IMR-90 (cell line): Measurements from ENCODE around the gene ARL14EPL. TPM values are rescaled to one million over a fixed set of nuclear protein-coding genes. Genes with fewer than 3 reads are reported as not detected.

Experiments
- ATAC-seq: fragments of 200-7000 bp; cut with Tn5 transposase; 2 replicates; pipeline ENCODE4 v1.9.1; 2020; ENCODE audit warnings: low read depth, mild to moderate bottlenecking, moderate library complexity
- BruUV-seq: library from RNA; stranded (reverse); fragments of 400-500 nt; replicated peaks from 2 replicates; lab custom pipeline; 2021; lab: Mats Ljungman, UMichigan
- CTCF ChIA-PET: fragments of 300-600 bp; formaldehyde crosslinking; extraction: SDS; loops from one replicate; lab custom pipeline; 2021; ENCODE audit warnings: antibody characterized with exemption; lab: Yijun Ruan, JAX
- POLR2A ChIA-PET: fragments of 300-600 bp; sonication (Branson Sonifier 250); formaldehyde crosslinking; loops from one replicate; lab custom pipeline; 2022; ENCODE audit warnings: antibody characterized with exemption; ENCODE audit not compliant: unreplicated experiment; lab: Charles Lee
- DNase-seq: peaks from one replicate; pipeline ENCODE4 v3.0.0; 2013
- H2AFZ ChIP-seq: replicated peaks from 2 replicates; pipeline ENCODE3; 2013; ENCODE audit warnings: low read length, mild to moderate bottlenecking; ENCODE audit not compliant: poor library complexity
- H2AK5ac ChIP-seq: 2 replicates; pipeline ENCODE4 v1.6.1; 2013; ENCODE audit warnings: low read depth, low read length, inconsistent platforms
- H2AK9ac ChIP-seq: replicated peaks from 2 replicates; pipeline ENCODE3; 2013; ENCODE audit warnings: mild to moderate bottlenecking, low read depth, low read length, moderate library complexity; ENCODE audit not compliant: poor library complexity
- H2BK120ac ChIP-seq: 2 replicates; pipeline ENCODE4 v1.6.1; 2013; ENCODE audit warnings: low read depth, low read length, inconsistent platforms
- H2BK15ac ChIP-seq: 3 replicates; pipeline ENCODE4 v1.6.1; 2013; ENCODE audit warnings: low read depth, low read length, inconsistent platforms
- H2BK20ac ChIP-seq: 2 replicates; pipeline ENCODE4 v1.6.1; 2013; ENCODE audit warnings: low read depth, mild to moderate bottlenecking, inconsistent platforms, low read length, moderate library complexity
- H2BK5ac ChIP-seq: 2 replicates; pipeline ENCODE4 v1.6.1; 2013; ENCODE audit warnings: mild to moderate bottlenecking, low read depth, low read length, inconsistent platforms; ENCODE audit not compliant: poor library complexity, severe bottlenecking
- H3K14ac ChIP-seq: replicated peaks from 2 replicates; pipeline ENCODE4 v1.6.1; 2013; ENCODE audit warnings: low read depth, low read length, inconsistent platforms
- H3K18ac ChIP-seq: 2 replicates; pipeline ENCODE4 v1.6.1; 2013; ENCODE audit warnings: low read depth, low read length, control low read depth
- H3K23ac ChIP-seq: 2 replicates; pipeline ENCODE4 v1.6.1; 2013; ENCODE audit warnings: low read depth, low read length, inconsistent platforms
- H3K27ac ChIP-seq: 2 replicates; pipeline ENCODE4 v1.5.1; 2013; ENCODE audit warnings: mild to moderate bottlenecking, control low read depth, low read length; ENCODE audit not compliant: insufficient read depth
- H3K27me3 ChIP-seq: 2 replicates; pipeline ENCODE4 v1.6.1; 2013; ENCODE audit warnings: low read length; ENCODE audit not compliant: control insufficient read depth, insufficient read depth
- H3K36me3 ChIP-seq: 2 replicates; pipeline ENCODE4 v1.6.1; 2013; ENCODE audit warnings: low read length, mixed read lengths; ENCODE audit not compliant: control insufficient read depth, insufficient read depth
- H3K4ac ChIP-seq: 2 replicates; pipeline ENCODE4 v1.6.1; 2013; ENCODE audit warnings: low read depth, low read length, inconsistent platforms
- H3K4me1 ChIP-seq: 2 replicates; pipeline ENCODE4 v1.6.1; 2013; ENCODE audit warnings: low read length, mixed read lengths; ENCODE audit not compliant: control insufficient read depth, insufficient read depth
- H3K4me2 ChIP-seq: 2 replicates; pipeline ENCODE4 v1.6.1; 2013; ENCODE audit warnings: low read depth, mild to moderate bottlenecking, control low read depth, low read length, moderate library complexity
- H3K4me3 ChIP-seq: 2 replicates; pipeline ENCODE4 v1.5.1; 2013; ENCODE audit warnings: low read depth, mild to moderate bottlenecking, control low read depth, low read length, moderate library complexity; ENCODE audit not compliant: insufficient read depth
- H3K56ac ChIP-seq: 2 replicates; pipeline ENCODE4 v1.6.1; 2013; ENCODE audit warnings: low read length, inconsistent platforms; ENCODE audit not compliant: insufficient read depth; ENCODE audit errors: extremely low read depth
- H3K79me1 ChIP-seq, 2 experiments: 2 replicates each; pipeline ENCODE4 v1.6.1; 2013; ENCODE audit warnings: low read length in 2 of 2, inconsistent platforms in 1 of 2, low read depth in 1 of 2
- H3K9ac ChIP-seq: 2 replicates; pipeline ENCODE4 v1.6.1; 2013; ENCODE audit warnings: low read depth, low read length, control low read depth
- H3K9me1 ChIP-seq: 2 replicates; pipeline ENCODE4 v1.6.1; 2013; ENCODE audit warnings: low read length, inconsistent platforms; ENCODE audit not compliant: insufficient read depth
- H3K9me3 ChIP-seq: 2 replicates; pipeline ENCODE4 v1.6.1; 2013; ENCODE audit warnings: low read length; ENCODE audit not compliant: control insufficient read depth, insufficient read depth
- H4K20me1 ChIP-seq: 2 replicates; pipeline ENCODE4 v1.6.1; 2013; ENCODE audit warnings: low read length, inconsistent platforms; ENCODE audit not compliant: insufficient read depth
- H4K5ac ChIP-seq: 2 replicates; pipeline ENCODE4 v1.6.1; 2013; ENCODE audit warnings: mild to moderate bottlenecking, low read depth, low read length, control low read depth
- H4K8ac ChIP-seq, 2 experiments: 2 replicates each; pipeline ENCODE4 v1.6.1; 2013; ENCODE audit warnings: low read depth in 2 of 2, low read length in 2 of 2, control low read depth in 1 of 2, inconsistent platforms in 1 of 2
- H4K91ac ChIP-seq: 2 replicates; pipeline ENCODE4 v1.6.1; 2013; ENCODE audit warnings: low read depth, low read length, inconsistent platforms; ENCODE audit not compliant: insufficient read depth
- BHLHE40 ChIP-seq: fragments of 150-350 bp; IDR thresholded peaks from 2 replicates; pipeline ENCODE4 v1.6.1; 2016; ENCODE audit warnings: mild to moderate bottlenecking, low read depth, low read length
- MAZ ChIP-seq: IDR thresholded peaks from 2 replicates; pipeline ENCODE4 v1.6.1; 2012; ENCODE audit warnings: low read depth, mild to moderate bottlenecking, low read length, improper control_type of control experiment, moderate library complexity, borderline replicate concordance
- NFE2L2 ChIP-seq: fragments of 150-350 bp; IDR thresholded peaks from 2 replicates; pipeline ENCODE4 v1.6.1; 2016; ENCODE audit warnings: low read depth, mild to moderate bottlenecking, low read length
- POLR2A ChIP-seq: IDR thresholded peaks from 2 replicates; pipeline ENCODE4 v1.6.1; 2012; ENCODE audit warnings: mild to moderate bottlenecking, low read depth, low read length
- RAD21 ChIP-seq: IDR thresholded peaks from 2 replicates; pipeline ENCODE4 v1.6.1; 2012; ENCODE audit warnings: low read length, improper control_type of control experiment
- RFX5 ChIP-seq: IDR thresholded peaks from 2 replicates; pipeline ENCODE4 v1.8.0; 2012; ENCODE audit warnings: low read depth, mild to moderate bottlenecking, low read length, moderate library complexity
- SMC3 ChIP-seq: fragments of 150-350 bp; IDR thresholded peaks from 2 replicates; pipeline ENCODE4 v1.6.1; 2016; ENCODE audit warnings: low read depth, mild to moderate bottlenecking, antibody characterized with exemption, low read length, moderate library complexity
- WGBS, 2 experiments: methylation state at CpG; one replicate each; pipeline versions ENCODE4 v1.1.5 to v1.1.7; 2013; ENCODE audit warnings: missing lambda C conversion rate in 2 of 2; ENCODE audit not compliant: insufficient read length in 1 of 2; ENCODE audit errors: extremely low coverage in 2 of 2; 5-methylcytosine and 5-hydroxymethylcytosine counted together
- dilution Hi-C: fragments of 300-500 bp; cut with HindIII; formaldehyde crosslinking; loops from one replicate; pipeline ENCODE4 v1.14.3; 2018; ENCODE audit warnings: low sequenced_read_pairs; ENCODE audit not compliant: unreplicated experiment
- in situ Hi-C: fragments of 300-500 bp; cut with MboI; formaldehyde crosslinking; loops from 3 replicates; pipeline ENCODE4 v1.14.3; 2019; ENCODE audit warnings: low sequenced_read_pairs, inconsistent platforms, mixed read lengths
- intact Hi-C: fragments of 100-400 bp; cut with micrococcal nuclease; formaldehyde crosslinking; loops from 2 replicates; pipeline ENCODE4 v1.10.0; 2022
- polyA plus RNA-seq, 3 experiments: library from polyadenylated mRNA; depleted of rRNA; stranded (reverse); fragments of >200 nt; gene quantifications; 2 replicates each; pipeline ENCODE4 v1.2.3, GENCODE V29; 2012; ENCODE audit warnings: low replicate concordance in 1 of 3
- total RNA-seq: library from RNA; depleted of rRNA; stranded (reverse); fragments of >200 nt; gene quantifications from 2 replicates; pipeline ENCODE4 v1.2.3, GENCODE V29; 2012
- TF ChIP-seq, protein P1 (sequence below): fragments of 150-350 bp; IDR thresholded peaks from 2 replicates; pipeline ENCODE4 v1.6.1; 2017; ENCODE audit warnings: mild to moderate bottlenecking, antibody characterized with exemption, low read length, low read depth
- TF ChIP-seq, protein P2 (sequence below): conservative IDR thresholded peaks from 2 replicates; pipeline ENCODE4 v1.5.1; 2012; ENCODE audit warnings: mild to moderate bottlenecking, low read depth, low read length, improper control_type of control experiment

Gene ARL14EPL
- total and polyA plus RNA-seq, 2 of the 4 experiments (the other 2 are of a cell fraction), result not detected

DNA sequence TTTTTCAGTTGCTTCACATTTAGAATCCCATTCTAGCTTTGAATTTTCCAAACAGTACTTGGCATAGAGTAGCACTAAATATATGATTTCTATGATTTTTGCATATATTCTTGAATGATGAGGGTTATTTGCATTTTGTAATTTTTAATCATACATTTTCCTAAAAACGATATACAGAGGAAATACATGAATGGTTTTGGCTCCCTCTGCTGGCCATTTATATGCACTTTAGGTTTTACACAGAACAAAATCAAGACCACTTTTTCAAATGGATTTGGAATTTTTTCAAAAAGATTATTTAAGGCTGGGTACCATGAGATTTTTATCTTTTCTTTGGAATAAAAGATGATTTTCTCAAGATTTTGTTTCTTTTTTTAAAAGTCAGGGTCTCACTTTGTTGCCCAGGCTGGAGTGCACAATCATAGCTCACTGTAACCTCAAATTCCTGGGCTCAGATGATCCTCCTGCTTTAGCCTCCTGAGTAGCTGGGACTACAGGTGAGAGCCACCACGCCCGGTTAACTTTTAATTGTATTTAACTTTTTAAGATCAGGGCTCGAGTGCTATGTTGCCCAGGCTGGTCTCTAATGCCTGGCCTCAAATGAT, 35.9 kb downstream of the ARL14EPL start:
- H3K56ac ChIP-seq, result no peak overlapping the region
- H3K27ac ChIP-seq, result no peak overlapping the region
- no peak overlapping the region for H2BK15ac ChIP-seq
- no peak overlapping the region for H2BK5ac ChIP-seq
- no peaks in the 10 kb centered on the region for H3K4me1 ChIP-seq
- peak; percentile 66 for ATAC-seq
- H4K91ac ChIP-seq, result no peak overlapping the region
- no peaks in the 10 kb centered on the region for H4K20me1 ChIP-seq
- H3K9me1 ChIP-seq, result no peaks in the 10 kb centered on the region
- H2AK5ac ChIP-seq, result no peak overlapping the region
- no TSS peak for BruUV-seq
- H3K4me2 ChIP-seq, result no peak overlapping the region
- no peaks in the 10 kb centered on the region for H3K79me1 ChIP-seq
- CTCF ChIA-PET, result interaction anchor here (0.6 to 1.8 kb wide), 5 partner anchors 15 to 433 kb away, joined by 3 to 9 read pairs (median 4); no protein-coding TSS in a partner anchor
- no peak overlapping the region for H3K14ac ChIP-seq
- no peak overlapping the region for H3K4ac ChIP-seq
- no peak overlapping the region for H2AFZ ChIP-seq
- dilution Hi-C loops, result no loop called here
- POLR2A ChIA-PET, result no interaction called here
- H2BK20ac ChIP-seq, result no peak overlapping the region
- peaks cover 3% of the 10 kb centered on the region; the same call in 1 of the 2 replicates for H3K27me3 ChIP-seq
- H3K4me3 ChIP-seq, result no peak overlapping the region
- no peaks in the 10 kb centered on the region for H3K9me3 ChIP-seq
- no peak overlapping the region for H4K8ac ChIP-seq
- no CpG with 5 or more reads among the region's 4 CpGs for WGBS, 2 experiments
- H4K5ac ChIP-seq, result no peak overlapping the region
- H3K18ac ChIP-seq, result no peak overlapping the region
- DNase-seq, result peak; percentile 72
- H3K23ac ChIP-seq, result no peak overlapping the region
- TF ChIP-seq RAD21, result peak; percentile 82
- TF ChIP-seq RFX5, result no peak
- TF ChIP-seq, protein P1, sequence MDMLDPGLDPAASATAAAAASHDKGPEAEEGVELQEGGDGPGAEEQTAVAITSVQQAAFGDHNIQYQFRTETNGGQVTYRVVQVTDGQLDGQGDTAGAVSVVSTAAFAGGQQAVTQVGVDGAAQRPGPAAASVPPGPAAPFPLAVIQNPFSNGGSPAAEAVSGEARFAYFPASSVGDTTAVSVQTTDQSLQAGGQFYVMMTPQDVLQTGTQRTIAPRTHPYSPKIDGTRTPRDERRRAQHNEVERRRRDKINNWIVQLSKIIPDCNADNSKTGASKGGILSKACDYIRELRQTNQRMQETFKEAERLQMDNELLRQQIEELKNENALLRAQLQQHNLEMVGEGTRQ, result no peak
- TF ChIP-seq MAZ, result no peak
- TF ChIP-seq, protein P2, sequence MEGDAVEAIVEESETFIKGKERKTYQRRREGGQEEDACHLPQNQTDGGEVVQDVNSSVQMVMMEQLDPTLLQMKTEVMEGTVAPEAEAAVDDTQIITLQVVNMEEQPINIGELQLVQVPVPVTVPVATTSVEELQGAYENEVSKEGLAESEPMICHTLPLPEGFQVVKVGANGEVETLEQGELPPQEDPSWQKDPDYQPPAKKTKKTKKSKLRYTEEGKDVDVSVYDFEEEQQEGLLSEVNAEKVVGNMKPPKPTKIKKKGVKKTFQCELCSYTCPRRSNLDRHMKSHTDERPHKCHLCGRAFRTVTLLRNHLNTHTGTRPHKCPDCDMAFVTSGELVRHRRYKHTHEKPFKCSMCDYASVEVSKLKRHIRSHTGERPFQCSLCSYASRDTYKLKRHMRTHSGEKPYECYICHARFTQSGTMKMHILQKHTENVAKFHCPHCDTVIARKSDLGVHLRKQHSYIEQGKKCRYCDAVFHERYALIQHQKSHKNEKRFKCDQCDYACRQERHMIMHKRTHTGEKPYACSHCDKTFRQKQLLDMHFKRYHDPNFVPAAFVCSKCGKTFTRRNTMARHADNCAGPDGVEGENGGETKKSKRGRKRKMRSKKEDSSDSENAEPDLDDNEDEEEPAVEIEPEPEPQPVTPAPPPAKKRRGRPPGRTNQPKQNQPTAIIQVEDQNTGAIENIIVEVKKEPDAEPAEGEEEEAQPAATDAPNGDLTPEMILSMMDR, result peak; percentile 87
- TF ChIP-seq POLR2A, result no peak
- no peak for TF ChIP-seq NFE2L2
- no peak for TF ChIP-seq BHLHE40
- peak; percentile 86 for TF ChIP-seq SMC3
- no peaks in the 10 kb centered on the region for H3K36me3 ChIP-seq
- in situ Hi-C loops, result loop anchor here (5.0 to 25.0 kb wide), 2 partner anchors 176 to 756 kb away; no protein-coding TSS in a partner anchor
- H3K9ac ChIP-seq, result no peak overlapping the region
- no peak overlapping the region for H2BK120ac ChIP-seq
- H2AK9ac ChIP-seq, result no peak overlapping the region
- intact Hi-C loops, result loop anchor here (1.0 to 5.0 kb wide), 3 partner anchors 180 to 434 kb away; partner anchors contain the start of genes AP3S1 and ATG12
